Left ventricle myocardium inferior (tissue), 1 donor: ENCODE measurements around the gene PTPRM. TPM values are rescaled to one million over a fixed set of nuclear protein-coding genes. Genes with fewer than 3 reads are reported as not detected.

Experiments
- DNase-seq: peaks from one replicate; pipeline ENCODE4 v3.0.0-alpha.2; 2020
- H3K27ac ChIP-seq: fragments of 200-600 bp; replicated peaks from 2 replicates; pipeline ENCODE4 v1.8.0; 2021
- H3K27me3 ChIP-seq: fragments of 200-600 bp; 2 replicates; pipeline ENCODE4 v1.8.0; 2021; ENCODE audit warnings: low read depth
- H3K36me3 ChIP-seq: fragments of 200-600 bp; 2 replicates; pipeline ENCODE4 v1.8.0; 2021
- H3K4me1 ChIP-seq: fragments of 200-600 bp; 2 replicates; pipeline ENCODE4 v1.8.0; 2021
- H3K4me3 ChIP-seq: fragments of 200-600 bp; 2 replicates; pipeline ENCODE4 v1.8.0; 2021; ENCODE audit warnings: mild to moderate bottlenecking, moderate library complexity
- H3K9me3 ChIP-seq: fragments of 200-600 bp; replicated peaks from 2 replicates; pipeline ENCODE4 v1.8.0; 2021
- CTCF ChIP-seq: fragments of 200-600 bp; IDR thresholded peaks from 2 replicates; pipeline ENCODE4 v1.8.0; 2021; ENCODE audit warnings: antibody characterized with exemption, mild to moderate bottlenecking, borderline replicate concordance
- intact Hi-C: fragments of 100-400 bp; cut with micrococcal nuclease; formaldehyde crosslinking; loops from one replicate; pipeline ENCODE4 v1.11.0; 2022
- total RNA-seq: library from RNA; stranded (reverse); fragmentation: NEBNext Ultra II Directional; extraction: Animal tissue kit (Norgen Biotek cat#: 25700); gene quantifications from one replicate; pipeline ENCODE4 v1.2.1, GENCODE V29; 2021
- donor health status: DM: no; HTN: yes; CAD: no; lungs with severe emphysema.

The PTPRM gene
- total RNA-seq, 1 donor from 2014 or later: 132 TPM

GRCh38 chr18:8249811-8250210, 682.7 kb downstream of the PTPRM start:
- H3K27me3 ChIP-seq: no peaks in the 10 kb centered on the region
- H3K4me1 ChIP-seq: peaks cover 19% of the 10 kb centered on the region
- no peaks in the 10 kb centered on the region for H3K9me3 ChIP-seq
- intact Hi-C loops: no loop called here
- H3K27ac ChIP-seq: no peak overlapping the region
- TF ChIP-seq CTCF: no peak
- H3K4me3 ChIP-seq: no peak overlapping the region
- no peak for DNase-seq
- H3K36me3 ChIP-seq: peaks cover 20% of the 10 kb centered on the region

DNA sequence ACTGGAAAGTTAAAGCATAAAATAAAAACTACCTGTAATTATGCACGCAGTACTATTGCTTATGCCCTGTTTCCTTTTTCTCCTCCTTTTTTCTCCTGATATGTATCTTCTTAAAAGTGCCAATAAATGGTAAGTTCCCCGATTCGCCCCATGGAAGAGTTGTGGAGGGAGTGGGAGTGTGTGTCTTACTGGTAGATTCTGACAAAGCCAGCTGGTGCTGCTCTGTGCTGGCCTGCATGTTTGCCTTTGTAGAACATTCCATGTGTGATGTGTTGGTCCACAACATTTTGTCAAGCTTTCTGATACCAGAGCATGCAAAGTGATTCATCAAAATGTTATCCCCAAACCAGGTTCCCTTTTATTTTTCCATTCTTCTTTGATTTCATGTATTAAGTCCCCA, 685.3 kb downstream of the PTPRM start:
- Histone ChIP-seq H3K4me3 (no peak overlapping the region), H3K9me3 (no peaks in the 10 kb centered on the region), H3K4me1 (peaks cover 23% of the 10 kb centered on the region), H3K27ac (no peak overlapping the region), H3K36me3 (peaks cover 12% of the 10 kb centered on the region), H3K27me3 (no peaks in the 10 kb centered on the region)
- no peak for DNase-seq
- no peak for TF ChIP-seq CTCF
- intact Hi-C loops: no loop called here

DNA sequence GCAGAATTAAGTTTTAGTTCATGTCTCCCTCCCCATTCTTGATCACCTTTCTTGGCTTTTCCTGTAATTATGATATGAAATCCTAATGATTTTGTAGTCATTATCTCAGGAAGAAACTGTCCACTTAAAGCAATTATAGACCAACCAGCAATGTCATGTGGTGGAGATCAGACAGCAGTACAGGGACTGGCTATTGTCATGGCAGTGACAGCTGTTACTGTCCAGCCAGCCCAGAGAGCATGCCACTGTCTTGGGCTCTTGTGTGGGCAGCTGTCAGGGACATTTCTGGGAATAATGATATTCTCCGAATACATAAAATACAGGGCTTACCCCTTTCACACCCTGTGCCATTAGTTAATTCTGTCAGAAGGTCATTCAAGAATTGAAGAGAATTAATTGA, 686.8 kb downstream of the PTPRM start:
- Histone ChIP-seq H3K4me1 (peaks cover 36% of the 10 kb centered on the region), H3K4me3 (no peak overlapping the region), H3K27me3 (no peaks in the 10 kb centered on the region), H3K36me3 (peaks cover 9% of the 10 kb centered on the region), H3K27ac (peak overlapping the region; percentile 10), H3K9me3 (no peaks in the 10 kb centered on the region)
- no peak for TF ChIP-seq CTCF
- intact Hi-C loops: no loop called here
- DNase-seq: no peak

- Histone ChIP-seq H3K36me3 (peaks cover 11% of the 10 kb centered on the region), H3K4me1 (peaks cover 36% of the 10 kb centered on the region), H3K9me3 (no peaks in the 10 kb centered on the region), H3K4me3 (no peak overlapping the region), H3K27me3 (no peaks in the 10 kb centered on the region), H3K27ac (peak overlapping the region; percentile 10)
- no peak for DNase-seq
- intact Hi-C loops: no loop called here
- TF ChIP-seq CTCF: no peak
Measured at GRCh38 chr18:8254654-8255053, 687.5 kb downstream of the PTPRM start.

DNA sequence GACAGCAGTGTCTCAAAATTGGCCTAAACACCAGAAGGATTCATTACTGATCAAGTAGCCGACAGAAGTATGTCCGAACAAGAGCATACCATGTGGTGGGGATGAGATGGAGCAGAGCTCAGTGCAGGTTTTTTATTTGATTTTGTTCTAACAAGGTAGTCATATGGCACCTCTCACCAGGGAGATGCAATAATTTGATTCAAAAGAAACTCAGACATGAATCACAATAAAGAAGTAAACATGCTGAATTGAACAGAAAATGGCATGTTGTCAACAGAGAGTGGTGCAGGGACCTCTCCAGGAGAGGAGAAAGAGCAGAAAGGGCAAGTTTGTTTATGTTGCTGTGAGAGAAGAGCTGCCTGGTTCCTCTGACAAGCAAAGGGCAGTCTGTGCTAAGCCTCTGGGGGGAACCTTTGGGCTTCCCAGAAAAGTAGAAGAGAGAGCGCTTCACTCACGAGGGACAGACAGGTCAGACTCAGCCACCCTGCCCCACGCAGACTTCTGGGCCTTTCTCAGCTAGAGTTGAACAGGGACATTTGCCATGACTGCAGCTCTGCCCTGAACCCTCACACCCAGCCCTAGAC, 690.8 kb downstream of the PTPRM start:
- intact Hi-C loops: no loop called here
- TF ChIP-seq CTCF: no peak
- no peaks in the 10 kb centered on the region for H3K27me3 ChIP-seq
- no peaks in the 10 kb centered on the region for H3K9me3 ChIP-seq
- peaks cover 32% of the 10 kb centered on the region for H3K4me1 ChIP-seq
- no peak overlapping the region for H3K27ac ChIP-seq
- no peak overlapping the region for H3K4me3 ChIP-seq
- H3K36me3 ChIP-seq: peaks cover 10% of the 10 kb centered on the region
- no peak for DNase-seq
